ENCODE measurements around the gene SEMA3E. TPM values are rescaled to one million over a fixed set of nuclear protein-coding genes. Genes with fewer than 3 reads are reported as not detected.

Gene SEMA3E
- polyA plus RNA-seq, 1 of the 3 experiments (the other 2 are of a cell fraction) = under 0.01 TPM

DNA sequence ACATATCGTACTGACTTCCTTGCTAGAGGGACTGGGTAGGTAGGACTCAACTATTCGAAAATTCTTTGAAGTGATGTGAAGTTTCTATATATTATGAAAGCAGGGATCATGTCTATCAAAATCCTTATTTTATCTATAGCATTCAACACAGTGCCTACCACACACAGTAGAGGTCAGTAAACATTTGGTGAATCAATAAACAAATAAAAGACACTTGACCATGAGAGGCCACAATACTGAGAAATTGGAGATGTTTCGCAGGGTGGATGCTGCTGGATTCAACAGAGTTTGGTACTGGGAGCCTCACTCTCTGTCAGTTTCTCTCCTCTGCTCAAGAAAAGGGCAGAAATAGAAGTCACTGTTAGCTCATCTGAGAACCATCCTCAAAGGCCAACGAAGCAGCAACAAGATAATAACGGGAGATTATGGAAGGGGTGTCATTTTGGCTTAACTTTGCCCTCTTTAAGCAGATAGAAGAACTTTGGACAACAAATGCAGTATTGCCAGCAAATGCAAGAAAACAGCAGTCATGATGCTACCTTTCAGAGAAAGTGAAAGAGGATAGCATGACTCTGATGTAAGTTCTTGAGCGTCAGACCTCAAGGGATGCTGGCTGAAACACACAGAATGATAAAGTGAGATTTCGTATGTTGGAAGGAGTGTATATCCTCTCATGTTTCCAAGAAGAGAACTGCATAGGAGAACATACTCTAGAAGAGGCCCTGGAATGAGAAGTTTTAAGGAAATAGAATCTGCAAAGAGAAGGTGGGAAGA, 107.6 kb downstream of the SEMA3E start (continued):
- TF ChIP-seq, protein P1, sequence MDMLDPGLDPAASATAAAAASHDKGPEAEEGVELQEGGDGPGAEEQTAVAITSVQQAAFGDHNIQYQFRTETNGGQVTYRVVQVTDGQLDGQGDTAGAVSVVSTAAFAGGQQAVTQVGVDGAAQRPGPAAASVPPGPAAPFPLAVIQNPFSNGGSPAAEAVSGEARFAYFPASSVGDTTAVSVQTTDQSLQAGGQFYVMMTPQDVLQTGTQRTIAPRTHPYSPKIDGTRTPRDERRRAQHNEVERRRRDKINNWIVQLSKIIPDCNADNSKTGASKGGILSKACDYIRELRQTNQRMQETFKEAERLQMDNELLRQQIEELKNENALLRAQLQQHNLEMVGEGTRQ (IDR thresholded peaks at IDR 0.05; ENCODE audit: borderline replicate concordance, low read depth, low read length) = no peak
- TF ChIP-seq RAD21 (IDR thresholded peaks at IDR 0.05; ENCODE audit: low read length) (no peak), GABPA (IDR thresholded peaks at IDR 0.05; ENCODE audit: low read depth) (no peak), EP300 (IDR thresholded peaks at IDR 0.05; ENCODE audit: borderline replicate concordance in 1 of 2, low read depth in 1 of 2, low read length in 1 of 2) (no peak), RXRA (IDR thresholded peaks at IDR 0.05; ENCODE audit: borderline replicate concordance, low read depth) (no peak), EZH2phosphoT487 (IDR thresholded peaks at IDR 0.05; ENCODE audit: borderline replicate concordance, low read depth) (no peak), TAF1 (IDR thresholded peaks at IDR 0.05; ENCODE audit: borderline replicate concordance, low read depth, low read length) (no peak), YY1 (IDR thresholded peaks at IDR 0.05; ENCODE audit: low read depth) (no peak), CHD2 (IDR thresholded peaks at IDR 0.05; ENCODE audit: low read length, partially characterized antibody) (no peak), FOXJ3 (CRISPR knock-in tag; IDR thresholded peaks at IDR 0.05) (no peak), NFIC (IDR thresholded peaks at IDR 0.05; ENCODE audit: borderline replicate concordance) (no peak)
- TF ChIP-seq, protein P2, sequence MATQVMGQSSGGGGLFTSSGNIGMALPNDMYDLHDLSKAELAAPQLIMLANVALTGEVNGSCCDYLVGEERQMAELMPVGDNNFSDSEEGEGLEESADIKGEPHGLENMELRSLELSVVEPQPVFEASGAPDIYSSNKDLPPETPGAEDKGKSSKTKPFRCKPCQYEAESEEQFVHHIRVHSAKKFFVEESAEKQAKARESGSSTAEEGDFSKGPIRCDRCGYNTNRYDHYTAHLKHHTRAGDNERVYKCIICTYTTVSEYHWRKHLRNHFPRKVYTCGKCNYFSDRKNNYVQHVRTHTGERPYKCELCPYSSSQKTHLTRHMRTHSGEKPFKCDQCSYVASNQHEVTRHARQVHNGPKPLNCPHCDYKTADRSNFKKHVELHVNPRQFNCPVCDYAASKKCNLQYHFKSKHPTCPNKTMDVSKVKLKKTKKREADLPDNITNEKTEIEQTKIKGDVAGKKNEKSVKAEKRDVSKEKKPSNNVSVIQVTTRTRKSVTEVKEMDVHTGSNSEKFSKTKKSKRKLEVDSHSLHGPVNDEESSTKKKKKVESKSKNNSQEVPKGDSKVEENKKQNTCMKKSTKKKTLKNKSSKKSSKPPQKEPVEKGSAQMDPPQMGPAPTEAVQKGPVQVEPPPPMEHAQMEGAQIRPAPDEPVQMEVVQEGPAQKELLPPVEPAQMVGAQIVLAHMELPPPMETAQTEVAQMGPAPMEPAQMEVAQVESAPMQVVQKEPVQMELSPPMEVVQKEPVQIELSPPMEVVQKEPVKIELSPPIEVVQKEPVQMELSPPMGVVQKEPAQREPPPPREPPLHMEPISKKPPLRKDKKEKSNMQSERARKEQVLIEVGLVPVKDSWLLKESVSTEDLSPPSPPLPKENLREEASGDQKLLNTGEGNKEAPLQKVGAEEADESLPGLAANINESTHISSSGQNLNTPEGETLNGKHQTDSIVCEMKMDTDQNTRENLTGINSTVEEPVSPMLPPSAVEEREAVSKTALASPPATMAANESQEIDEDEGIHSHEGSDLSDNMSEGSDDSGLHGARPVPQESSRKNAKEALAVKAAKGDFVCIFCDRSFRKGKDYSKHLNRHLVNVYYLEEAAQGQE (IDR thresholded peaks at IDR 0.05; ENCODE audit: low read depth, low read length) = no peak

GRCh38 chr7:83534488-83534887, 114.5 kb downstream of the SEMA3E start:
- no peaks in the 10 kb centered on the region for H3K36me3 ChIP-seq (replicated peaks in 1 of 2; ENCODE audit: control insufficient read depth in 1 of 2, insufficient read depth in 2 of 2, low read length in 1 of 2)
- H3F3A ChIP-seq (replicated peaks; ENCODE audit: insufficient read depth) = no peaks in the 10 kb centered on the region
- H4K20me1 ChIP-seq (ENCODE audit: insufficient read depth) = no peaks in the 10 kb centered on the region
- no peak overlapping the region for H3K4me3 ChIP-seq (ENCODE audit: low read depth in 2 of 2, low read length in 1 of 2)
- no peak overlapping the region for H3K27ac ChIP-seq (ENCODE audit: low read depth in 2 of 2, low read length in 1 of 2)
- H2AFZ ChIP-seq (ENCODE audit: low read depth) = no peak overlapping the region
- H3K27me3 ChIP-seq (ENCODE audit: insufficient read depth) = no peaks in the 10 kb centered on the region
- peaks cover 0 to 6% of the 10 kb centered on the region in 2 experiments; a peak in 1 of 4 replicates for H3K4me1 ChIP-seq (ENCODE audit: control insufficient read depth in 1 of 2, insufficient read depth in 2 of 2, low read depth in 1 of 2, low read length in 1 of 2)
- H3K79me2 ChIP-seq (ENCODE audit: insufficient read depth) = no peaks in the 10 kb centered on the region
- ChIA-PET CTCF (interaction anchor here (1.4 kb wide), 1 partner anchor 9 kb away, joined by 4 read pairs; no protein-coding TSS in a partner anchor), POLR2A (no interaction called here)
- no peak overlapping the region for H3K4me2 ChIP-seq
- H3K9me3 ChIP-seq = no peaks in the 10 kb centered on the region
- no peak for TF ChIP-seq ELF1 (IDR thresholded peaks at IDR 0.05)
- TF ChIP-seq, protein P1 (IDR thresholded peaks at IDR 0.05; ENCODE audit: borderline replicate concordance, low read depth, low read length) = no peak
- H3K9me2 ChIP-seq = no peaks in the 10 kb centered on the region
- no peak overlapping the region for H3K9ac ChIP-seq
- DNase-seq = no peak

Data from SK-N-SH (cell line).